Trophoblast cell (in vitro differentiated cells and primary cell): ENCODE data around the gene TCERG1.

Experiments used
- DNase-seq, 2 donors: peaks; one replicate each; pipeline ENCODE4 v3.0.0-alpha.2; 2016
- H2AFZ ChIP-seq: 2 replicates; pipeline ENCODE4 v1.6.1; 2013; ENCODE audit warnings: low read length, moderate library complexity, mild to moderate bottlenecking; ENCODE audit not compliant: insufficient read depth, poor library complexity
- H2AK5ac ChIP-seq: 2 replicates; pipeline ENCODE4 v1.6.1; 2013; ENCODE audit warnings: mild to moderate bottlenecking, low read length
- H2BK120ac ChIP-seq: 2 replicates; pipeline ENCODE4 v1.6.1; 2013; ENCODE audit warnings: low read length, mild to moderate bottlenecking, moderate library complexity; ENCODE audit not compliant: insufficient read depth, poor library complexity
- H2BK12ac ChIP-seq: 2 replicates; pipeline ENCODE4 v1.6.1; 2013; ENCODE audit warnings: mild to moderate bottlenecking, low read length, moderate library complexity
- H2BK5ac ChIP-seq: 2 replicates; pipeline ENCODE4 v1.6.1; 2013; ENCODE audit warnings: low read length, low read depth, moderate library complexity, mild to moderate bottlenecking; ENCODE audit not compliant: poor library complexity
- H3K14ac ChIP-seq: 2 replicates; pipeline ENCODE4 v1.6.1; 2013; ENCODE audit warnings: mild to moderate bottlenecking, low read length
- H3K18ac ChIP-seq: 2 replicates; pipeline ENCODE4 v1.6.1; 2013; ENCODE audit warnings: mild to moderate bottlenecking, low read length
- H3K23ac ChIP-seq: 2 replicates; pipeline ENCODE4 v1.6.1; 2013; ENCODE audit warnings: low read length
- H3K27ac ChIP-seq: 2 replicates; pipeline ENCODE4 v1.5.1; 2013; ENCODE audit warnings: low read depth, mild to moderate bottlenecking, inconsistent platforms, low read length, moderate library complexity
- H3K27me3 ChIP-seq: 2 replicates; pipeline ENCODE4 v1.6.1; 2013; ENCODE audit warnings: inconsistent platforms, mild to moderate bottlenecking, low read length, moderate library complexity; ENCODE audit not compliant: insufficient read depth
- H3K36me3 ChIP-seq, 2 experiments: 1 replicate in 1 of 2; 2 replicates in 1 of 2; pipeline ENCODE4 v1.6.1; 2013; ENCODE audit warnings: low read length in 2 of 2, mild to moderate bottlenecking in 2 of 2, moderate library complexity in 1 of 2; ENCODE audit not compliant: insufficient read depth in 2 of 2, control insufficient read depth in 1 of 2
- H3K4ac ChIP-seq: 2 replicates; pipeline ENCODE4 v1.6.1; 2013; ENCODE audit warnings: low read depth, mild to moderate bottlenecking, low read length, moderate library complexity
- H3K4me1 ChIP-seq, 2 experiments: 1 replicate in 1 of 2; 2 replicates in 1 of 2; pipeline ENCODE4 v1.6.1; 2013; ENCODE audit warnings: low read length in 2 of 2, mild to moderate bottlenecking in 2 of 2, moderate library complexity in 1 of 2; ENCODE audit not compliant: insufficient read depth in 2 of 2, control insufficient read depth in 1 of 2
- H3K4me2 ChIP-seq: 2 replicates; pipeline ENCODE4 v1.6.1; 2013; ENCODE audit warnings: inconsistent platforms, mild to moderate bottlenecking, low read length, moderate library complexity
- H3K4me3 ChIP-seq: 2 replicates; pipeline ENCODE4 v1.5.1; 2013; ENCODE audit warnings: mild to moderate bottlenecking, low read depth, low read length, inconsistent platforms
- H3K79me1 ChIP-seq: one replicate; pipeline ENCODE4 v1.6.1; 2013; ENCODE audit warnings: low read length
- H3K79me2 ChIP-seq: 2 replicates; pipeline ENCODE4 v1.6.1; 2013; ENCODE audit warnings: low read length, mild to moderate bottlenecking; ENCODE audit not compliant: control insufficient read depth, insufficient read depth, poor library complexity
- H3K9ac ChIP-seq: 2 replicates; pipeline ENCODE4 v1.6.1; 2013; ENCODE audit warnings: mild to moderate bottlenecking, low read length
- H3K9me3 ChIP-seq: 2 replicates; pipeline ENCODE4 v1.6.1; 2013; ENCODE audit warnings: low read depth, mild to moderate bottlenecking, control low read depth, inconsistent platforms, low read length; ENCODE audit not compliant: insufficient read depth
- H4K12ac ChIP-seq: 2 replicates; pipeline ENCODE4 v1.6.1; 2013; ENCODE audit warnings: low read depth, mild to moderate bottlenecking, low read length, moderate library complexity
- H4K8ac ChIP-seq: 2 replicates; pipeline ENCODE4 v1.6.1; 2013; ENCODE audit warnings: low read depth, mild to moderate bottlenecking, low read length, moderate library complexity
- H4K91ac ChIP-seq: one replicate; pipeline ENCODE4 v1.6.1; 2013; ENCODE audit warnings: low read depth, mild to moderate bottlenecking, low read length, moderate library complexity
- WGBS: extraction: QIAGEN DNeasy Blood & Tissue Kit; methylation state at CpG from one replicate; pipeline ENCODE4 v1.1.7; 2013; ENCODE audit warnings: missing lambda C conversion rate; ENCODE audit not compliant: insufficient read length, insufficient coverage; ENCODE audit errors: extremely low coverage; 5-methylcytosine and 5-hydroxymethylcytosine counted together

TCERG1 gene

GRCh38 chr5:146475190-146475780 lies 28.2 kb downstream of the TCERG1 start:
- H3K27ac ChIP-seq = no peak overlapping the region
- no peak overlapping the region for H3K4me3 ChIP-seq
- H4K91ac ChIP-seq = no peak overlapping the region
- DNase-seq = peak in 1 of 2 donors; percentile 4
- H3K14ac ChIP-seq = no peak overlapping the region
- no peaks in the 10 kb centered on the region for H3K9me3 ChIP-seq
- H2BK5ac ChIP-seq = no peak overlapping the region
- no CpG with 5 or more reads among the region's 4 CpGs for WGBS
- H2BK120ac ChIP-seq = no peak overlapping the region
- H3K4me1 ChIP-seq = no peaks in the 10 kb centered on the region
- peaks cover 12 to 25% of the 10 kb centered on the region in 2 experiments for H3K36me3 ChIP-seq
- H3K23ac ChIP-seq = no peak overlapping the region
- no peaks in the 10 kb centered on the region for H3K79me2 ChIP-seq
- H3K18ac ChIP-seq = no peak overlapping the region
- no peak overlapping the region for H3K9ac ChIP-seq
- H3K4me2 ChIP-seq = no peak overlapping the region
- no peak overlapping the region for H3K4ac ChIP-seq
- H2AFZ ChIP-seq = no peak overlapping the region
- H4K12ac ChIP-seq = no peak overlapping the region
- no peak overlapping the region for H2AK5ac ChIP-seq
- H4K8ac ChIP-seq = no peak overlapping the region
- H3K27me3 ChIP-seq = no peaks in the 10 kb centered on the region
- H3K79me1 ChIP-seq = no peaks in the 10 kb centered on the region
- H2BK12ac ChIP-seq = no peak overlapping the region

GRCh38 chr5:146475906-146476305 lies 28.8 kb downstream of the TCERG1 start:
- Histone ChIP-seq H2AFZ (no peak overlapping the region), H3K18ac (no peak overlapping the region)
- DNase-seq = no peak

GRCh38 chr5:146482775-146483174 lies 35.6 kb downstream of the TCERG1 start:
- Histone ChIP-seq H4K12ac (no peak overlapping the region), H2BK12ac (no peak overlapping the region)

More at GRCh38 chr5:146475906-146476305, 28.8 kb downstream of the TCERG1 start:
- Histone ChIP-seq H3K9ac (no peak overlapping the region), H2BK5ac (no peak overlapping the region), H4K12ac (no peak overlapping the region), H3K27me3 (no peaks in the 10 kb centered on the region), H3K14ac (no peak overlapping the region), H2BK120ac (no peak overlapping the region), H2AK5ac (no peak overlapping the region), H2BK12ac (no peak overlapping the region), H3K4ac (no peak overlapping the region), H4K8ac (no peak overlapping the region), H3K36me3 (peaks cover 12 to 27% of the 10 kb centered on the region in 2 experiments), H4K91ac (no peak overlapping the region), H3K79me2 (no peaks in the 10 kb centered on the region), H3K4me2 (no peak overlapping the region), H3K9me3 (no peaks in the 10 kb centered on the region), H3K23ac (no peak overlapping the region), H3K79me1 (no peaks in the 10 kb centered on the region), H3K4me3 (no peak overlapping the region), H3K4me1 (no peaks in the 10 kb centered on the region), H3K27ac (no peak overlapping the region)
- no CpG with 5 or more reads among the region's 1 CpG for whole genome bisulfite sequencing

GRCh38 chr5:146484714-146485391 lies 37.7 kb downstream of the TCERG1 start:
- Histone ChIP-seq H3K27ac (no peak overlapping the region), H3K27me3 (no peaks in the 10 kb centered on the region), H3K36me3 (peaks cover 8 to 13% of the 10 kb centered on the region in 2 experiments), H3K14ac (no peak overlapping the region), H3K23ac (no peak overlapping the region), H3K18ac (no peak overlapping the region), H3K79me2 (no peaks in the 10 kb centered on the region), H2BK5ac (no peak overlapping the region), H2AFZ (no peak overlapping the region), H4K8ac (no peak overlapping the region), H4K12ac (no peak overlapping the region), H4K91ac (no peak overlapping the region), H2BK120ac (no peak overlapping the region), H3K4ac (no peak overlapping the region), H3K9me3 (no peaks in the 10 kb centered on the region), H3K9ac (no peak overlapping the region), H3K4me2 (no peak overlapping the region), H3K4me3 (no peak overlapping the region), H2BK12ac (no peak overlapping the region), H2AK5ac (no peak overlapping the region), H3K4me1 (no peaks in the 10 kb centered on the region), H3K79me1 (no peaks in the 10 kb centered on the region)
- no peak for DNase-seq

More at GRCh38 chr5:146482775-146483174, 35.6 kb downstream of the TCERG1 start:
- Histone ChIP-seq H3K4ac (no peak overlapping the region), H4K8ac (no peak overlapping the region), H3K18ac (no peak overlapping the region), H3K27me3 (no peaks in the 10 kb centered on the region), H3K36me3 (peaks cover 8 to 14% of the 10 kb centered on the region in 2 experiments), H3K4me3 (no peak overlapping the region), H3K79me2 (no peaks in the 10 kb centered on the region), H2AFZ (no peak overlapping the region), H3K9me3 (no peaks in the 10 kb centered on the region), H4K91ac (no peak overlapping the region), H3K79me1 (no peaks in the 10 kb centered on the region), H3K23ac (no peak overlapping the region), H3K14ac (no peak overlapping the region), H3K9ac (no peak overlapping the region), H3K4me2 (no peak overlapping the region), H2BK5ac (no peak overlapping the region), H3K27ac (no peak overlapping the region), H2AK5ac (no peak overlapping the region), H3K4me1 (no peaks in the 10 kb centered on the region), H2BK120ac (no peak overlapping the region)
- DNase-seq = no peak
- whole genome bisulfite sequencing = no CpG with 5 or more reads among the region's 2 CpGs
